H54 (cell line): ENCODE data around the gene HEMGN.
"Not testable (repeated sequence)": the region's sequence is repeated elsewhere in the genome, so short reads cannot be mapped to it uniquely, and the experiment has no call there.

Source experiments
- DNase-seq: peaks from one replicate; pipeline ENCODE4 v3.0.0; 2011; ENCODE audit warnings: low spot score, mixed read lengths; ENCODE audit not compliant: insufficient read length
- FAIRE-seq: peaks from 3 replicates; lab custom pipeline; 2011; peaks lifted over from hg19 to GRCh38; lab: Jason Lieb, UNC
- POLR2A ChIP-seq: IDR thresholded peaks from 2 replicates; pipeline ENCODE4 v1.6.1; 2011; ENCODE audit warnings: low read depth, mild to moderate bottlenecking, low read length

Gene HEMGN

GRCh38 chr9:97979788-97980478, 42.0 kb upstream of the HEMGN start:
- no peak for TF ChIP-seq POLR2A
- DNase-seq (no peak), FAIRE-seq (no peak)

- no peak for DNase-seq
- TF ChIP-seq POLR2A = no peak
- FAIRE-seq = no peak
Observed at GRCh38 chr9:97978371-97979130, 40.6 kb upstream of the HEMGN start.

DNA sequence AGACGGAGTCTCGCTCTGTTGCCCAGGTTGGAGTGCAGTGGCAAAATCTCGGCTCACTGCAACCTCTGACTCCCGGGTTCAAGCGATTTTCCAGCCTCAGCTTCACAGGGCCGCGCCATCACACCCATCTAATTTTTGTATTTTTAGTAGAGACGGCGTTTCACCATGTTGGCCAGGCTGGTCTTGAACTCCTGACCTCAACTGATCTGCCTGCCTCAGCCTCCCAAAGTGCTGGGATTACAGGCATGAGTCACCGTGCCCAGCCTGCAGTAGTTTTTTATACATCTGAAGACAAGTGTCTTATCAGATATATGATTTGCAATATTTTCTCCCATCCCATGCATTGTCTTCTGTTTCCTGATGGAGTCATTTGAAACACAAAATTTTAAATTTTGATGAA, 38.7 kb upstream of the HEMGN start:
- FAIRE-seq, DNase-seq: not testable (repeated sequence)

GRCh38 chr9:97975376-97975775, 37.4 kb upstream of the HEMGN start:
- DNase-seq = no peak
- TF ChIP-seq POLR2A = no peak
- FAIRE-seq = no peak

- no peak for TF ChIP-seq POLR2A
- FAIRE-seq = no peak
- no peak for DNase-seq
Observed at GRCh38 chr9:97972753-97973152, 34.8 kb upstream of the HEMGN start.

DNA sequence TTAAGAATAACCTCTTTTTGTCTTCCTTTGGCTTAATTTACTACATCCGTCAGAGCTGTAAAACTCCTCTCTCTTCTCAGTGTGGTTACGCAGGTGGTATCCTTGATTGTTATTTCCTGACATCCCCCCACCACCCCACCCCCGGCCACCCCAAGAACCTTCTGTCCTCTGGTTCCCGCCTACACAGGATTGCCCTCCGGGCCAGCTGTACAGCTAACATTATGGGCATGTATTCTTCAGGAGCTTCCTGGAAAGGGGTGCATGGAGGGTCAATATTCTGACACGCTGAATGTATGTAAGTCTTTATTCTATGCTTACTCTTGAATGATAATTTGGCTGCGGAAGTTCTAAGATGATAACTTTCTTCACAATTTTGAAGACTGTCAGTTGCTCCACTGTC, 32.2 kb upstream of the HEMGN start:
- TF ChIP-seq POLR2A = no peak
- DNase-seq = no peak
- FAIRE-seq = no peak

GRCh38 chr9:97969014-97969413, 31.0 kb upstream of the HEMGN start:
- DNase-seq = no peak
- FAIRE-seq = no peak
- no peak for TF ChIP-seq POLR2A

DNA sequence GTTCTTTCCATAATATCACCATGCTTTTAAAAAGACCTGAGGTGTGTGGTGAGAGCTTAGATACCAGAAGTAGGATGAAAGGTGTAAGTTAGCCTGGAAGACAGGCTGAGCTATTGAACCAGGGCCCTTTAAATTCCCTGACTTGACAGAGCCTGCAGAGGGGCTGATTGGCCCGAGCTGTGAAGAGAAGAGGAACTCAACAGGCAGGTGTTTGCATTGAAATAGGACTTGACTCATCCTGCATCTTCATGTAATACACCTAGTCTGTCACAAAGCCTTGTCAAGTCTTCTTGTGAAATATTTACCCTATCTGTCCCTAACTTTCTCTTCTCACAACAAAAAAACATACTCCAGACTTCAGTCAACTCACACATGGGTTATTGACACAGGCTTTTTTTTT, 28.5 kb upstream of the HEMGN start:
- TF ChIP-seq POLR2A = no peak
- DNase-seq (no peak), FAIRE-seq (no peak)

DNA sequence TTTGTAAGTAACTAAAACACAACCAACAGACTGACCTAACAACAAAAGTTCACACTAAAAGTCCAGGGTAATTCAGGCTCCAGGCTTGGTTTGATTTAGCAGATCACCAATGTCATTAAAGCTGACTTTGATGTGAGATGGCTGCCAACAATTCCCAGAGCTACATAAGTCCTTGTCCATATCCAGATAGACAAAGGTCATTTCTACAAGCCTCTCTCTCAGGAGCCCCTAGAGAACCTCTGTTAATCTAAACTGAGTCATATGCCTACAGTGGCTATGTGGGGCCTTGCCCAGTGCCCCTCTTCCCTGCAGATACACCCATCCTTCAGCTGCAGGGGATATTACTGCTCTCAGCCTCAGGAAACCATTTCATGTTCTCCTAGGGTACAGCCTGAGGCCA, 26.9 kb upstream of the HEMGN start:
- no peak for FAIRE-seq
- no peak for TF ChIP-seq POLR2A
- no peak for DNase-seq

GRCh38 chr9:97963232-97963631, 25.3 kb upstream of the HEMGN start:
- TF ChIP-seq POLR2A = no peak
- no peak for FAIRE-seq
- DNase-seq = no peak

GRCh38 chr9:97962575-97962974, 24.6 kb upstream of the HEMGN start:
- no peak for TF ChIP-seq POLR2A

GRCh38 chr9:97962136-97962535, 24.2 kb upstream of the HEMGN start:
- DNase-seq (no peak), FAIRE-seq (no peak)
- TF ChIP-seq POLR2A = no peak

More at GRCh38 chr9:97962575-97962974, 24.6 kb upstream of the HEMGN start:
- FAIRE-seq (no peak), DNase-seq (no peak)

DNA sequence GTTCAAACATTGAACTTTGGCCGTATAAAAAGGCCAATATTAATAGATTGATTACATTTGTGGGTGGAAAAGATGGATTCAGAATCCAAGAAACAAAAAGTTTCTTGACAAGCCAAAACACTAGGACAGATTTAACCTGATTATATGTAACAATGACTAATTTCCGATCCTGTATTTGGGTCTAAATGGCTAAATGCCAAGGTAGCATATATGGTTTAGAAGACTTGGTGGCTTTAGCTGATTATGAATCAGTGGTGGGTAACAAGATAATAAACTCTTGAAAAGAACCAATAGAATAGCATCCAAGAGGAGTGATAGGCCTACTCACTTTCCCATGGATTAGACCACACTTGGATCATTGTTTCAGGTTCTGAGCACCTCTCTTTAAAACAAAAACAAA, 23.4 kb upstream of the HEMGN start:
- FAIRE-seq (no peak), DNase-seq (no peak)
- no peak for TF ChIP-seq POLR2A

- peak; percentile 36 for FAIRE-seq
- DNase-seq = not testable (repeated sequence)
Observed at GRCh38 chr9:97960678-97961328, 22.8 kb upstream of the HEMGN start.
